GM23338 (cell line): Measurements from ENCODE around the gene MAGEA3.

Source experiments
- EZH2 ChIP-seq: fragments of 200-600 bp; sonication (generic); IDR thresholded peaks from one replicate; pipeline ENCODE4 v1.8.0; 2017; ENCODE audit warnings: antibody characterized with exemption, mild to moderate bottlenecking, low read depth; ENCODE audit not compliant: unreplicated experiment
- TF ChIP-seq, protein P1 (sequence below), 2 experiments: fragments of 200-600 bp in 1 of 2; sonication (generic) in 1 of 2; conservative IDR thresholded peaks; 2 replicates each; pipeline versions ENCODE4 v1.5.1 to v1.6.1; 2016 to 2017; ENCODE audit warnings: antibody characterized with exemption in 2 of 2, low read depth in 2 of 2, mild to moderate bottlenecking in 2 of 2, moderate library complexity in 1 of 2

DNA sequence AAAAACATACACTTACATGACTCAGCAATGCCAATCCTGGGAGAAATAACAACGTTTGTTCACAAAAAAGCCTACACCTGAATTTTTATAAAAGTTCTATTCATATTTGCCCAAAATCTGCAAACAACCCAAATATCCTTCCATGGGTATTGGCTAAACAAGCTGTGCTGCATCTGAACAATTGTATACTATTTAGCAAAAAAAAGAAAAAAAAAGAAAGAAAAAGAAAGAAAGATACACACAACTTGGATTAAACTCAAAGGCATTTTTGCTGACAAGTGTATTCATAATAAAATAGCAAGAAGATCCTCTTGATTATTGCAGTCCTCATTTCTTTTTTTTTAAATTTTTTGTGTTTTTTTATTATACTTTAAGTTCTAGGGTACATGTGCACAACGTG, 24.5 kb upstream of the MAGEA3 start:
- TF ChIP-seq, protein P1, sequence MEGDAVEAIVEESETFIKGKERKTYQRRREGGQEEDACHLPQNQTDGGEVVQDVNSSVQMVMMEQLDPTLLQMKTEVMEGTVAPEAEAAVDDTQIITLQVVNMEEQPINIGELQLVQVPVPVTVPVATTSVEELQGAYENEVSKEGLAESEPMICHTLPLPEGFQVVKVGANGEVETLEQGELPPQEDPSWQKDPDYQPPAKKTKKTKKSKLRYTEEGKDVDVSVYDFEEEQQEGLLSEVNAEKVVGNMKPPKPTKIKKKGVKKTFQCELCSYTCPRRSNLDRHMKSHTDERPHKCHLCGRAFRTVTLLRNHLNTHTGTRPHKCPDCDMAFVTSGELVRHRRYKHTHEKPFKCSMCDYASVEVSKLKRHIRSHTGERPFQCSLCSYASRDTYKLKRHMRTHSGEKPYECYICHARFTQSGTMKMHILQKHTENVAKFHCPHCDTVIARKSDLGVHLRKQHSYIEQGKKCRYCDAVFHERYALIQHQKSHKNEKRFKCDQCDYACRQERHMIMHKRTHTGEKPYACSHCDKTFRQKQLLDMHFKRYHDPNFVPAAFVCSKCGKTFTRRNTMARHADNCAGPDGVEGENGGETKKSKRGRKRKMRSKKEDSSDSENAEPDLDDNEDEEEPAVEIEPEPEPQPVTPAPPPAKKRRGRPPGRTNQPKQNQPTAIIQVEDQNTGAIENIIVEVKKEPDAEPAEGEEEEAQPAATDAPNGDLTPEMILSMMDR (conservative IDR thresholded peaks at IDR 0.05; ENCODE audit: low read depth in 2 of 2), result no peak
- TF ChIP-seq EZH2, result no peak
